HUES6 (cell line): ENCODE results near the gene MGAT2.

ENCODE experiments used
- H3K27ac ChIP-seq: 2 replicates; pipeline ENCODE4 v1.7.0; 2013; ENCODE audit warnings: low read depth, mild to moderate bottlenecking, low read length, inconsistent platforms
- H3K27me3 ChIP-seq: 2 replicates; pipeline ENCODE4 v1.6.1; 2013; ENCODE audit warnings: low read length; ENCODE audit not compliant: control insufficient read depth, insufficient read depth
- H3K36me3 ChIP-seq: 2 replicates; pipeline ENCODE4 v1.6.1; 2013; ENCODE audit warnings: low read length; ENCODE audit not compliant: control insufficient read depth, insufficient read depth
- H3K4me1 ChIP-seq: 2 replicates; pipeline ENCODE4 v1.6.1; 2013; ENCODE audit warnings: low read length; ENCODE audit not compliant: control insufficient read depth, insufficient read depth
- H3K4me3 ChIP-seq: 2 replicates; pipeline ENCODE4 v1.5.1; 2013; ENCODE audit warnings: low read depth, low read length
- H3K9ac ChIP-seq: one replicate; pipeline ENCODE4 v1.6.1; 2013; ENCODE audit warnings: mild to moderate bottlenecking, low read length
- H3K9me3 ChIP-seq: 2 replicates; pipeline ENCODE4 v1.6.1; 2013; ENCODE audit warnings: low read depth, low read length; ENCODE audit not compliant: control insufficient read depth, insufficient read depth

MGAT2 gene

GRCh38 chr14:49585803-49586672 is 34.6 kb upstream of the MGAT2 start, which contains the start of gene RPS29:
RPS29 (minus strand) TSS chr14:49586380; CDS start chr14:49586346, 34 bp downstream.
- peak within 1 kb of the TSS; percentile 99 for H3K9ac ChIP-seq
- peak within 1 kb of the TSS; percentile 95 for H3K27ac ChIP-seq
- H3K4me3 ChIP-seq, result peak within 1 kb of the TSS; percentile 87
- H3K27me3 ChIP-seq, result no peaks in the 10 kb centered on the region
- H3K36me3 ChIP-seq, result peaks cover 39% of the 10 kb centered on the region
- H3K4me1 ChIP-seq, result peaks cover 9% of the 10 kb centered on the region; the same call in 1 of the 2 replicates
- no peaks in the 10 kb centered on the region for H3K9me3 ChIP-seq

- peaks cover 9% of the 10 kb centered on the region; the same call in 1 of the 2 replicates for H3K4me1 ChIP-seq
- no peaks in the 10 kb centered on the region for H3K27me3 ChIP-seq
- peaks cover 39% of the 10 kb centered on the region for H3K36me3 ChIP-seq
- H3K9ac ChIP-seq, result no peak overlapping the region
- H3K27ac ChIP-seq, result no peak overlapping the region
- H3K9me3 ChIP-seq, result no peaks in the 10 kb centered on the region
- H3K4me3 ChIP-seq, result peak overlapping the region; percentile 87
Observed at GRCh38 chr14:49586673-49587460, 33.7 kb upstream of the MGAT2 start.

GRCh38 chr14:49589387-49589786 is 31.2 kb upstream of the MGAT2 start:
- H3K27ac ChIP-seq, result no peak overlapping the region
- H3K9ac ChIP-seq, result no peak overlapping the region
- H3K36me3 ChIP-seq, result peaks cover 16% of the 10 kb centered on the region
- no peak overlapping the region for H3K4me3 ChIP-seq
- no peaks in the 10 kb centered on the region for H3K27me3 ChIP-seq
- 0 out of 2 replicates have a peak, but pooled peaks cover under 1% of the 10 kb centered on the region for H3K4me1 ChIP-seq
- H3K9me3 ChIP-seq, result no peaks in the 10 kb centered on the region

GRCh38 chr14:49593016-49593415 is 27.6 kb upstream of the MGAT2 start:
- no peaks in the 10 kb centered on the region for H3K36me3 ChIP-seq
- no peak overlapping the region for H3K4me3 ChIP-seq
- H3K9me3 ChIP-seq, result no peaks in the 10 kb centered on the region
- no peaks in the 10 kb centered on the region for H3K27me3 ChIP-seq
- H3K27ac ChIP-seq, result no peak overlapping the region
- H3K9ac ChIP-seq, result no peak overlapping the region
- no peaks in the 10 kb centered on the region for H3K4me1 ChIP-seq

- Histone ChIP-seq H3K9ac (no peak overlapping the region), H3K4me3 (no peak overlapping the region)
Observed at GRCh38 chr14:49594347-49595091, 26.1 kb upstream of the MGAT2 start.

GRCh38 chr14:49598189-49598484 is 22.5 kb upstream of the MGAT2 start:
- Histone ChIP-seq H3K4me3 (peak overlapping the region; percentile 90), H3K27me3 (no peaks in the 10 kb centered on the region), H3K36me3 (peaks cover 16% of the 10 kb centered on the region), H3K4me1 (no peaks in the 10 kb centered on the region), H3K9me3 (no peaks in the 10 kb centered on the region), H3K27ac (peak overlapping the region; percentile 94), H3K9ac (peak overlapping the region; percentile 99)

More at GRCh38 chr14:49594347-49595091, 26.1 kb upstream of the MGAT2 start:
- H3K27ac ChIP-seq, result no peak overlapping the region
- no peaks in the 10 kb centered on the region for H3K27me3 ChIP-seq
- no peaks in the 10 kb centered on the region for H3K36me3 ChIP-seq
- H3K4me1 ChIP-seq, result no peaks in the 10 kb centered on the region
- no peaks in the 10 kb centered on the region for H3K9me3 ChIP-seq

- Histone ChIP-seq H3K4me3 (peak within 1 kb of the TSS; percentile 97), H3K9me3 (no peaks in the 10 kb centered on the region), H3K9ac (peak within 1 kb of the TSS; percentile 99), H3K27ac (peak within 1 kb of the TSS; percentile 94), H3K36me3 (peaks cover 18% of the 10 kb centered on the region), H3K4me1 (no peaks in the 10 kb centered on the region), H3K27me3 (no peaks in the 10 kb centered on the region)
Observed at GRCh38 chr14:49598485-49599300, 21.9 kb upstream of the MGAT2 start, which contains the start of gene LRR1. LRR1 (plus strand) TSS chr14:49598940; CDS start chr14:49599021, 81 bp downstream.

GRCh38 chr14:49607583-49607982 is 13.0 kb upstream of the MGAT2 start:
- no peaks in the 10 kb centered on the region for H3K27me3 ChIP-seq
- no peaks in the 10 kb centered on the region for H3K4me1 ChIP-seq
- no peaks in the 10 kb centered on the region for H3K9me3 ChIP-seq
- H3K36me3 ChIP-seq, result peaks cover 34% of the 10 kb centered on the region
- no peak overlapping the region for H3K27ac ChIP-seq
- H3K9ac ChIP-seq, result no peak overlapping the region
- no peak overlapping the region for H3K4me3 ChIP-seq

- Histone ChIP-seq H3K9me3 (no peaks in the 10 kb centered on the region), H3K36me3 (peaks cover 23% of the 10 kb centered on the region), H3K27me3 (no peaks in the 10 kb centered on the region), H3K4me3 (no peak overlapping the region), H3K9ac (no peak overlapping the region), H3K27ac (no peak overlapping the region), H3K4me1 (no peaks in the 10 kb centered on the region)
Observed at GRCh38 chr14:49612251-49612650, 8.3 kb upstream of the MGAT2 start.

- no peaks in the 10 kb centered on the region for H3K4me1 ChIP-seq
- H3K27ac ChIP-seq, result no peak overlapping the region
- H3K9me3 ChIP-seq, result no peaks in the 10 kb centered on the region
- no peaks in the 10 kb centered on the region for H3K27me3 ChIP-seq
- H3K9ac ChIP-seq, result no peak overlapping the region
- peaks cover 23% of the 10 kb centered on the region for H3K36me3 ChIP-seq
- no peak overlapping the region for H3K4me3 ChIP-seq
Observed at GRCh38 chr14:49612671-49613070, 7.9 kb upstream of the MGAT2 start.
